ENCODE results near the gene ZSWIM6. TPM values are rescaled to one million over a fixed set of nuclear protein-coding genes. Genes with fewer than 3 reads are reported as not detected.

ZSWIM6 gene
- total RNA-seq, 1 donor from 2014 or later = 20.3 TPM

DNA sequence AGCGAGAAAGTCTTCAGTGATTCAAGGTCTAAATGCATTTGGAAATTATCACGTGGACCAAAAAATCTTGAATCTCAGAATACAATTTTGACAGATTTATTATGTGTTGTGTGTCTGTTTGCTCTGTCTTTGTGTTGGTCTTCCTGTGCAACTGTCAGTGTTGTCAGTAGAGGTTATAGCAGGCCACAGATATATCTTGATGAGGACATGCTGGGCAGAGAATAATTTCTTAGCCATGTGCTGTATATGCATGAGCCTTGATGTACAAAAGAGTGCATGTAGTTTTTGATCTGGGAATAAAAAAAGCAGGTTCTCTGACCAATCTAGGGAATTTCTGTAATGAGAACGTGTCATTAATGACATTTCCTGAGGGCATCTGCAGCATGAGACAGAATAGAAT, 57.6 kb downstream of the ZSWIM6 start:
- TF ChIP-seq, protein P1, sequence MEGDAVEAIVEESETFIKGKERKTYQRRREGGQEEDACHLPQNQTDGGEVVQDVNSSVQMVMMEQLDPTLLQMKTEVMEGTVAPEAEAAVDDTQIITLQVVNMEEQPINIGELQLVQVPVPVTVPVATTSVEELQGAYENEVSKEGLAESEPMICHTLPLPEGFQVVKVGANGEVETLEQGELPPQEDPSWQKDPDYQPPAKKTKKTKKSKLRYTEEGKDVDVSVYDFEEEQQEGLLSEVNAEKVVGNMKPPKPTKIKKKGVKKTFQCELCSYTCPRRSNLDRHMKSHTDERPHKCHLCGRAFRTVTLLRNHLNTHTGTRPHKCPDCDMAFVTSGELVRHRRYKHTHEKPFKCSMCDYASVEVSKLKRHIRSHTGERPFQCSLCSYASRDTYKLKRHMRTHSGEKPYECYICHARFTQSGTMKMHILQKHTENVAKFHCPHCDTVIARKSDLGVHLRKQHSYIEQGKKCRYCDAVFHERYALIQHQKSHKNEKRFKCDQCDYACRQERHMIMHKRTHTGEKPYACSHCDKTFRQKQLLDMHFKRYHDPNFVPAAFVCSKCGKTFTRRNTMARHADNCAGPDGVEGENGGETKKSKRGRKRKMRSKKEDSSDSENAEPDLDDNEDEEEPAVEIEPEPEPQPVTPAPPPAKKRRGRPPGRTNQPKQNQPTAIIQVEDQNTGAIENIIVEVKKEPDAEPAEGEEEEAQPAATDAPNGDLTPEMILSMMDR (IDR thresholded peaks at IDR 0.05) = no peak
- peaks cover 2% of the 10 kb centered on the region for H3K36me3 Mint-ChIP-seq (ENCODE audit: low read depth)
- H3K27ac Mint-ChIP-seq (ENCODE audit: unreplicated experiment) = peak overlapping the region; percentile 46
- DNase-seq (ENCODE audit: low spot score) = no peak
- H3K27me3 Mint-ChIP-seq (ENCODE audit: low read depth) = no peaks in the 10 kb centered on the region
- peaks cover 50% of the 10 kb centered on the region for H3K4me1 Mint-ChIP-seq (ENCODE audit: low read depth)
- no peaks in the 10 kb centered on the region for H3K9me3 Mint-ChIP-seq (ENCODE audit: low read depth)
- no peak overlapping the region for H3K4me3 Mint-ChIP-seq (ENCODE audit: unreplicated experiment)

DNA sequence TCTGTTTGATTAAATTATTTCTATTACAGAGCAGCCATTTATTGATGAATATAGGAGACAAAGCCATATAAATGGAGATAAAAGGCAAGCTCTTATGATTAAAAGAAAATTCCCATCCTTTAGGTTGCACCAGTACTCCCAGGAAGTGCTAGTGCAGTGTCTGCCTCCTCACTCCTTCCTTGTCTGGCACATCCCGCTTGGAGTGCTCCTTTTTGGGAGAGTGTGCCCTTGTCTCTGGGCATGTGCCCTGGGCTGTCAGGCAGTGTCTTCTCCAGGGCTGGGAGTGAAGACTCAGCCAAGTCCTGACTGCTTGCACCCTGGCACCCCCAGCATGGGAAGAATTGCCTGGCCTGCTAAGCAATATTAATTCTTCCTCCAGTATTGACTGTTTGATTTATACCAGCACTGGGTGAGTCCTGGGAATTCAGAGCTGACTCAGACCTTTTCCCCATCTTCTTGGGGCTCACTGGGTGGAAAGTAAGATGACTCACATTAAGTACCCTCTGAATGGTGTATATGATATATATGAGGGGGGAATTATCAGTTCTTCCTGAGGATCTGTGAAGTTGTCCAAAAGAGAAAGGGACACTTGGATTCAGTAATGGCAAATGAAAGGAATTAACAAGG, 62.1 kb downstream of the ZSWIM6 start:
- H3K36me3 Mint-ChIP-seq (ENCODE audit: low read depth) = peaks cover 2% of the 10 kb centered on the region
- H3K27ac Mint-ChIP-seq (ENCODE audit: unreplicated experiment) = peak overlapping the region; percentile 23
- DNase-seq (ENCODE audit: low spot score) = no peak
- no peaks in the 10 kb centered on the region for H3K27me3 Mint-ChIP-seq (ENCODE audit: low read depth)
- H3K4me1 Mint-ChIP-seq (ENCODE audit: low read depth) = peaks cover 42% of the 10 kb centered on the region
- no peaks in the 10 kb centered on the region for H3K9me3 Mint-ChIP-seq (ENCODE audit: low read depth)
- TF ChIP-seq, protein P1 (IDR thresholded peaks at IDR 0.05) = no peak
- no peak overlapping the region for H3K4me3 Mint-ChIP-seq (ENCODE audit: unreplicated experiment)

DNA sequence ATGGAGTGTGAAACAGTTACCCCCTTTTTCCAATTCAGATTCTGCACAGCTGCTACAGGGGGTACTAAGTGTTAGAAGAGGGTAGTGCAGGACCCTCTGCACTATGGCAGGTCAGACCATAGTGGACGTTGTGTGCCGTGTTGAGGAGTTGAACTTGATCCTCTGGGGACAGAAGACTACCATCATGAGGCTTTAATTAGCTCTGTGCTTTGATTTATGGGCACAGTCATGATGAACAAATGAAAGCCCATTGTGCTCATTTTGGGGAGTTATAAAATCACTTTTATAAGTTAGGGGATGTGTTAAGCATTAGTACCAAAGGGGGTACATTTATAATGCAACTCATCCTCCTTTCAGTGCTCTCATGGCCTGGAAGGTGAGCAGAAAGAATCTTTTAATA, 62.7 kb downstream of the ZSWIM6 start:
- TF ChIP-seq, protein P1 (IDR thresholded peaks at IDR 0.05) = no peak
- Mint-ChIP-seq H3K27me3 (ENCODE audit: low read depth) (no peaks in the 10 kb centered on the region), H3K27ac (ENCODE audit: unreplicated experiment) (peak overlapping the region; percentile 23), H3K4me3 (ENCODE audit: unreplicated experiment) (no peak overlapping the region), H3K9me3 (ENCODE audit: low read depth) (no peaks in the 10 kb centered on the region), H3K4me1 (ENCODE audit: low read depth) (peaks cover 42% of the 10 kb centered on the region), H3K36me3 (ENCODE audit: low read depth) (peaks cover 2% of the 10 kb centered on the region)
- DNase-seq (ENCODE audit: low spot score) = no peak

DNA sequence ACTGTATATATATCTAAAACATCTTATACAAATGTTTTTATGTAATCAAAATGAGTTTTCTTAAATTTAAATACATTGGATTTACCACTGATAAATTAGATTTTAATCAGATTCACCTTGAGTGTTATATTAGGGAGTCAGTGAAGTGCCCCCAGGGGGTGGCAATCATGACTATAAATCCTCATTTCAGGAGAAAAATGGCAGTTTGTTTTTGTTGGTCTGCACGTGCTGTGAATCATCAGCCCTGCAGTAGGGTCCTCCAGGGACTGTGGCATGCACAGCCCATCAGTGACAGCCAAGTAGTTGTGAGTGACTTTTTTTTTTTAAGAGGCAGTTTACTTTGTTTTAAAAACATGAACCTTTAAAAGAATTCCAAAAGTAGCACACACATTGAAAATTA, 65.2 kb downstream of the ZSWIM6 start:
- no peak for DNase-seq (ENCODE audit: low spot score)

DNA sequence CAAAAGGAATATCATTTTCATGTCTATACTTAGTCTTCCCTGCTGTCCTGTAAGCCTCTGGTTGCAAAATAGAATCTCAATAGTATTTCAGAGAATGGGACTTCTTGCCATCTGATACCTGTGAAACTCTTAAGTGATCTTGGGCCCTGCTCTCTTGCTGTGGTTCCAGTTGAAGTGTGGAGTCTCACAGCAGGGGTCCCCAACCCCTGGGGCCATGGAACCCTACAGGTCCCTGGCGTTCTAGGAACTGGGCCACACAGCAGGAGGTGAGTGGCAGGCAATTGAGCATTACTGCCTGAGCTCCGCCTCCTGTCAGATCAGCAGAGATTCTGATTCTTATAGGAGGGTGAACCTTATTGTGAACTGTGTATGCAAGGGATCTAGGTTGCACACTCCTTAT, 65.9 kb downstream of the ZSWIM6 start:
- TF ChIP-seq, protein P1 (IDR thresholded peaks at IDR 0.05) = no peak
- H3K4me1 Mint-ChIP-seq (ENCODE audit: low read depth) = peaks cover 61% of the 10 kb centered on the region
- no peak for DNase-seq (ENCODE audit: low spot score)
- no peaks in the 10 kb centered on the region for H3K9me3 Mint-ChIP-seq (ENCODE audit: low read depth)
- no peaks in the 10 kb centered on the region for H3K27me3 Mint-ChIP-seq (ENCODE audit: low read depth)
- no peaks in the 10 kb centered on the region for H3K36me3 Mint-ChIP-seq (ENCODE audit: low read depth)
- peak overlapping the region; percentile 19 for H3K27ac Mint-ChIP-seq (ENCODE audit: unreplicated experiment)
- no peak overlapping the region for H3K4me3 Mint-ChIP-seq (ENCODE audit: unreplicated experiment)

More for the DNA sequence above, 65.2 kb downstream of the ZSWIM6 start:
- no peaks in the 10 kb centered on the region for H3K27me3 Mint-ChIP-seq (ENCODE audit: low read depth)
- H3K27ac Mint-ChIP-seq (ENCODE audit: unreplicated experiment) = no peak overlapping the region
- H3K36me3 Mint-ChIP-seq (ENCODE audit: low read depth) = no peaks in the 10 kb centered on the region
- TF ChIP-seq, protein P1 (IDR thresholded peaks at IDR 0.05) = peak; percentile 27
- peaks cover 55% of the 10 kb centered on the region for H3K4me1 Mint-ChIP-seq (ENCODE audit: low read depth)
- no peaks in the 10 kb centered on the region for H3K9me3 Mint-ChIP-seq (ENCODE audit: low read depth)
- no peak overlapping the region for H3K4me3 Mint-ChIP-seq (ENCODE audit: unreplicated experiment)

All from chondrocyte (in vitro differentiated cells).